ENCODE data around the gene UBE4B. TPM values are rescaled to one million over a fixed set of nuclear protein-coding genes. Genes with fewer than 3 reads are reported as not detected.

Gene UBE4B
- total and polyA plus RNA-seq, 2 experiments from 2014 or later, result 28.4 to 115 TPM

DNA sequence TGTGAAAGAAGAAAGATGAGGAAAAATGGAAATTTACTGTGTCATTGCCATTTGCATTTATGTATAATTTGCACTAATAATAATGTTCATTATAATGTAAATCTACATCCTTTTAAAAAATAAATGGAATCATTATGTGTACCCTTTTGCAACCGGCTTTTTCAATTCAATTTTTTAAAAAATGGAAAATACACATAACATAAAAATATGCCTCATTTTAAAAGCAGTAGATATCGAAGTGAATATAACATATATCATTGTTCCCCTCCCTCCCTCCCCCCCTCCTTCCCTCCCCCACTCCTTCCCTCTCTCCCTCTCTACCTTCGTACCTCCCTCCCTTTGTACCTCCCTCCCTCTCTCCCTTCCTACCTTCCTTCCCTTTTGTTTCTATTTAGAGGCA lies 33.0 kb downstream of the UBE4B start (continued):
- TF ChIP-seq JUNB (IDR thresholded peaks at IDR 0.05; ENCODE audit: unreplicated experiment), result no peak
- TF ChIP-seq ZNF114 (CRISPR knock-in tag; IDR thresholded peaks at IDR 0.05), result no peak
- TF ChIP-seq, protein P1, sequence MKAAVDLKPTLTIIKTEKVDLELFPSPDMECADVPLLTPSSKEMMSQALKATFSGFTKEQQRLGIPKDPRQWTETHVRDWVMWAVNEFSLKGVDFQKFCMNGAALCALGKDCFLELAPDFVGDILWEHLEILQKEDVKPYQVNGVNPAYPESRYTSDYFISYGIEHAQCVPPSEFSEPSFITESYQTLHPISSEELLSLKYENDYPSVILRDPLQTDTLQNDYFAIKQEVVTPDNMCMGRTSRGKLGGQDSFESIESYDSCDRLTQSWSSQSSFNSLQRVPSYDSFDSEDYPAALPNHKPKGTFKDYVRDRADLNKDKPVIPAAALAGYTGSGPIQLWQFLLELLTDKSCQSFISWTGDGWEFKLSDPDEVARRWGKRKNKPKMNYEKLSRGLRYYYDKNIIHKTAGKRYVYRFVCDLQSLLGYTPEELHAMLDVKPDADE (IDR thresholded peaks at IDR 0.05), result no peak
- TF ChIP-seq EZH2phosphoT487 (IDR thresholded peaks at IDR 0.05; ENCODE audit: unreplicated experiment), result no peak
- TF ChIP-seq CREB1 (CRISPR knock-in tag; IDR thresholded peaks at IDR 0.05; ENCODE audit: low read depth), result no peak
- TF ChIP-seq POLR2AphosphoS5 (IDR thresholded peaks at IDR 0.05; ENCODE audit: low read depth), result no peak
- no peak for TF ChIP-seq ZNF331 (CRISPR knock-in tag; IDR thresholded peaks at IDR 0.05; ENCODE audit: low read depth)

DNA sequence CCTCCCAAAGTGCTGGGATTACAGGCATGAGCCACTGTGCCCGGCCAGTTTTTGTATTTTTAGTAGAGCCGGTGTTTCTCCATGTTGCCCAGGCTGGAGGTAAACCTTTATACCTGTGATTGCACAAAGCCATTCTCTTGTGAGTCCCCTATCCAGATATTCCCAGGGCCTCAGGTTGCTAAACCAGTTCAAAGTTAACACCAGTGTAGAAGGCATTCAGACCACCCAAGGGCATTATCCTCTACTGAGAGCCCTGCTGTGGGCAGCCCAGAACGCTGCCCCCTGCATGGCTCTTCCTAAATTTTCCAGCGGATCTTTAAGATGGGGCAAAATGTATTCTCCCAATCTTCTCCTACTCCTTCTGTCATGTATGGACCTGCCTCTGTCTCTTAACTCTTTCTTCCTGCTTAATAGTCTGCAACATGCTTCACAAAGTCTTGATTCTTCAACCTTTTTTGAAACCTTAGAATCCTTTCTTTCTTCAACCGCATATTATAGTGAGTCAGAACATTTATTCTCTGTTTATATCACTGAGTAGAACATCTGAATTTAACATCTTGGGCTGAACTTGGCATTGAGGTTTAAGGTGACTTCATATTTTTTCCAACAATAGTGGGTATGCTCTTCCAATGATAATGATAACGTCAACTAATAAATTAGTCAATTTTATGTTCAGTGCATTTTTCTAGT lies 36.0 kb downstream of the UBE4B start:
- Histone ChIP-seq H3K36me3 (ENCODE audit: insufficient read depth) (no peaks in the 10 kb centered on the region), H3K4me3 (no peak overlapping the region), H3K79me2 (replicated peaks; ENCODE audit: insufficient read depth) (peaks cover 86% of the 10 kb centered on the region), H3K9me2 (ENCODE audit: insufficient read depth) (no peaks in the 10 kb centered on the region), H2AFZ (no peak overlapping the region), H3K4me2 (no peak overlapping the region), H3F3A (replicated peaks; ENCODE audit: low read depth) (no peaks in the 10 kb centered on the region), H3K27me3 (ENCODE audit: insufficient read depth) (no peaks in the 10 kb centered on the region), H3K4me1 (ENCODE audit: insufficient read depth) (peaks cover 28% of the 10 kb centered on the region; the same call in 1 of the 2 replicates), H3K27ac (ENCODE audit: low read depth) (no peak overlapping the region), H4K20me1 (replicated peaks; ENCODE audit: insufficient read depth) (peaks cover 7% of the 10 kb centered on the region)
- Mint-ChIP-seq H3K4me1 (peaks cover 27% of the 10 kb centered on the region), H3K4me3 (no peak overlapping the region), H3K9me3 (no peaks in the 10 kb centered on the region), H3K36me3 (ENCODE audit: low read depth) (no peaks in the 10 kb centered on the region), H3K27ac (no peak overlapping the region), H3K27me3 (ENCODE audit: insufficient read depth, low read depth, poor library complexity) (no peaks in the 10 kb centered on the region)
- ATAC-seq (peak; percentile 69), DNase-seq (ENCODE audit: low spot score) (peak; percentile 64)
- TF ChIP-seq ZNF331 (CRISPR knock-in tag; IDR thresholded peaks at IDR 0.05; ENCODE audit: low read depth) (no peak), POLR2AphosphoS5 (IDR thresholded peaks at IDR 0.05; ENCODE audit: low read depth) (no peak), STAT1 (IDR thresholded peaks at IDR 0.05; ENCODE audit: unreplicated experiment) (no peak), NANOG (IDR thresholded peaks at IDR 0.05; ENCODE audit: borderline replicate concordance) (no peak), EZH2 (IDR thresholded peaks at IDR 0.05; ENCODE audit: low read depth, unreplicated experiment) (no peak)
- TF ChIP-seq, protein P2, sequence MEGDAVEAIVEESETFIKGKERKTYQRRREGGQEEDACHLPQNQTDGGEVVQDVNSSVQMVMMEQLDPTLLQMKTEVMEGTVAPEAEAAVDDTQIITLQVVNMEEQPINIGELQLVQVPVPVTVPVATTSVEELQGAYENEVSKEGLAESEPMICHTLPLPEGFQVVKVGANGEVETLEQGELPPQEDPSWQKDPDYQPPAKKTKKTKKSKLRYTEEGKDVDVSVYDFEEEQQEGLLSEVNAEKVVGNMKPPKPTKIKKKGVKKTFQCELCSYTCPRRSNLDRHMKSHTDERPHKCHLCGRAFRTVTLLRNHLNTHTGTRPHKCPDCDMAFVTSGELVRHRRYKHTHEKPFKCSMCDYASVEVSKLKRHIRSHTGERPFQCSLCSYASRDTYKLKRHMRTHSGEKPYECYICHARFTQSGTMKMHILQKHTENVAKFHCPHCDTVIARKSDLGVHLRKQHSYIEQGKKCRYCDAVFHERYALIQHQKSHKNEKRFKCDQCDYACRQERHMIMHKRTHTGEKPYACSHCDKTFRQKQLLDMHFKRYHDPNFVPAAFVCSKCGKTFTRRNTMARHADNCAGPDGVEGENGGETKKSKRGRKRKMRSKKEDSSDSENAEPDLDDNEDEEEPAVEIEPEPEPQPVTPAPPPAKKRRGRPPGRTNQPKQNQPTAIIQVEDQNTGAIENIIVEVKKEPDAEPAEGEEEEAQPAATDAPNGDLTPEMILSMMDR (conservative IDR thresholded peaks at IDR 0.05; ENCODE audit: low read depth in 2 of 2), result peak; percentile 21 to 22; a peak in 2 of 4 replicates
- TF ChIP-seq, protein P3, sequence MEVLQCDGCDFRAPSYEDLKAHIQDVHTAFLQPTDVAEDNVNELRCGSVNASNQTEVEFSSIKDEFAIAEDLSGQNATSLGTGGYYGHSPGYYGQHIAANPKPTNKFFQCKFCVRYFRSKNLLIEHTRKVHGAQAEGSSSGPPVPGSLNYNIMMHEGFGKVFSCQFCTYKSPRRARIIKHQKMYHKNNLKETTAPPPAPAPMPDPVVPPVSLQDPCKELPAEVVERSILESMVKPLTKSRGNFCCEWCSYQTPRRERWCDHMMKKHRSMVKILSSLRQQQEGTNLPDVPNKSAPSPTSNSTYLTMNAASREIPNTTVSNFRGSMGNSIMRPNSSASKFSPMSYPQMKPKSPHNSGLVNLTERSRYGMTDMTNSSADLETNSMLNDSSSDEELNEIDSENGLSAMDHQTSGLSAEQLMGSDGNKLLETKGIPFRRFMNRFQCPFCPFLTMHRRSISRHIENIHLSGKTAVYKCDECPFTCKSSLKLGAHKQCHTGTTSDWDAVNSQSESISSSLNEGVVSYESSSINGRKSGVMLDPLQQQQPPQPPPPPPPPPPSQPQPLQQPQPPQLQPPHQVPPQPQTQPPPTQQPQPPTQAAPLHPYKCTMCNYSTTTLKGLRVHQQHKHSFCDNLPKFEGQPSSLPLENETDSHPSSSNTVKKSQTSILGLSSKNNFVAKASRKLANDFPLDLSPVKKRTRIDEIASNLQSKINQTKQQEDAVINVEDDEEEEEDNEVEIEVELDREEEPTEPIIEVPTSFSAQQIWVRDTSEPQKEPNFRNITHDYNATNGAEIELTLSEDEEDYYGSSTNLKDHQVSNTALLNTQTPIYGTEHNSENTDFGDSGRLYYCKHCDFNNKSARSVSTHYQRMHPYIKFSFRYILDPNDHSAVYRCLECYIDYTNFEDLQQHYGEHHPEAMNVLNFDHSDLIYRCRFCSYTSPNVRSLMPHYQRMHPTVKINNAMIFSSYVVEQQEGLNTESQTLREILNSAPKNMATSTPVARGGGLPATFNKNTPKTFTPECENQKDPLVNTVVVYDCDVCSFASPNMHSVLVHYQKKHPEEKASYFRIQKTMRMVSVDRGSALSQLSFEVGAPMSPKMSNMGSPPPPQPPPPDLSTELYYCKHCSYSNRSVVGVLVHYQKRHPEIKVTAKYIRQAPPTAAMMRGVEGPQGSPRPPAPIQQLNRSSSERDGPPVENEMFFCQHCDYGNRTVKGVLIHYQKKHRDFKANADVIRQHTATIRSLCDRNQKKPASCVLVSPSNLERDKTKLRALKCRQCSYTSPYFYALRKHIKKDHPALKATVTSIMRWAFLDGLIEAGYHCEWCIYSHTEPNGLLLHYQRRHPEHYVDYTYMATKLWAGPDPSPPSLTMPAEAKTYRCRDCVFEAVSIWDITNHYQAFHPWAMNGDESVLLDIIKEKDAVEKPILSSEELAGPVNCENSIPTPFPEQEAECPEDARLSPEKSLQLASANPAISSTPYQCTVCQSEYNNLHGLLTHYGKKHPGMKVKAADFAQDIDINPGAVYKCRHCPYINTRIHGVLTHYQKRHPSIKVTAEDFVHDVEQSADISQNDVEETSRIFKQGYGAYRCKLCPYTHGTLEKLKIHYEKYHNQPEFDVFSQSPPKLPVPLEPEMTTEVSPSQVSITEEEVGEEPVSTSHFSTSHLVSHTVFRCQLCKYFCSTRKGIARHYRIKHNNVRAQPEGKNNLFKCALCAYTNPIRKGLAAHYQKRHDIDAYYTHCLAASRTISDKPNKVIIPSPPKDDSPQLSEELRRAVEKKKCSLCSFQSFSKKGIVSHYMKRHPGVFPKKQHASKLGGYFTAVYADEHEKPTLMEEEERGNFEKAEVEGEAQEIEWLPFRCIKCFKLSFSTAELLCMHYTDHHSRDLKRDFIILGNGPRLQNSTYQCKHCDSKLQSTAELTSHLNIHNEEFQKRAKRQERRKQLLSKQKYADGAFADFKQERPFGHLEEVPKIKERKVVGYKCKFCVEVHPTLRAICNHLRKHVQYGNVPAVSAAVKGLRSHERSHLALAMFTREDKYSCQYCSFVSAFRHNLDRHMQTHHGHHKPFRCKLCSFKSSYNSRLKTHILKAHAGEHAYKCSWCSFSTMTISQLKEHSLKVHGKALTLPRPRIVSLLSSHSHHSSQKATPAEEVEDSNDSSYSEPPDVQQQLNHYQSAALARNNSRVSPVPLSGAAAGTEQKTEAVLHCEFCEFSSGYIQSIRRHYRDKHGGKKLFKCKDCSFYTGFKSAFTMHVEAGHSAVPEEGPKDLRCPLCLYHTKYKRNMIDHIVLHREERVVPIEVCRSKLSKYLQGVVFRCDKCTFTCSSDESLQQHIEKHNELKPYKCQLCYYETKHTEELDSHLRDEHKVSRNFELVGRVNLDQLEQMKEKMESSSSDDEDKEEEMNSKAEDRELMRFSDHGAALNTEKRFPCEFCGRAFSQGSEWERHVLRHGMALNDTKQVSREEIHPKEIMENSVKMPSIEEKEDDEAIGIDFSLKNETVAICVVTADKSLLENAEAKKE (CRISPR knock-in tag; IDR thresholded peaks at IDR 0.05), result no peak

Data from GM23338 (cell line).